ENCODE data around the gene AGMO.

AGMO gene

GRCh38 chr7:15561835-15562234 is at the start of gene AGMO:
AGMO (minus strand) TSS chr7:15562015.
- DNase-seq (ENCODE audit: low spot score), result no peak

GRCh38 chr7:15610503-15610902 is 48.7 kb upstream of the AGMO start:
- no peak for DNase-seq (ENCODE audit: low spot score)

GRCh38 chr7:15609287-15609686 is 47.5 kb upstream of the AGMO start:
- no peak for DNase-seq (ENCODE audit: low spot score)

- DNase-seq (ENCODE audit: low spot score), result no peak
Observed at GRCh38 chr7:15607529-15608210, 45.9 kb upstream of the AGMO start.

GRCh38 chr7:15606561-15606960 is 44.7 kb upstream of the AGMO start:
- DNase-seq (ENCODE audit: low spot score), result no peak

GRCh38 chr7:15604166-15604565 is 42.4 kb upstream of the AGMO start:
- no peak for DNase-seq (ENCODE audit: low spot score)

GRCh38 chr7:15603124-15603523 is 41.3 kb upstream of the AGMO start:
- no peak for DNase-seq (ENCODE audit: low spot score)

GRCh38 chr7:15602236-15602635 is 40.4 kb upstream of the AGMO start:
- no peak for DNase-seq (ENCODE audit: low spot score)

GRCh38 chr7:15601175-15601574 is 39.4 kb upstream of the AGMO start:
- no peak for DNase-seq (ENCODE audit: low spot score)

- no peak for DNase-seq (ENCODE audit: low spot score)
Observed at GRCh38 chr7:15600298-15600697, 38.5 kb upstream of the AGMO start.

GRCh38 chr7:15594461-15594860 is 32.6 kb upstream of the AGMO start:
- DNase-seq (ENCODE audit: low spot score), result no peak

- DNase-seq (ENCODE audit: low spot score), result no peak
Observed at GRCh38 chr7:15593382-15593781, 31.6 kb upstream of the AGMO start.

GRCh38 chr7:15586266-15586665 is 24.5 kb upstream of the AGMO start:
- no peak for DNase-seq (ENCODE audit: low spot score)

GRCh38 chr7:15584575-15584974 is 22.8 kb upstream of the AGMO start:
- no peak for DNase-seq (ENCODE audit: low spot score)

GRCh38 chr7:15582773-15583172 is 21.0 kb upstream of the AGMO start:
- DNase-seq (ENCODE audit: low spot score), result no peak

GRCh38 chr7:15581352-15581951 is 19.6 kb upstream of the AGMO start:
- DNase-seq (ENCODE audit: low spot score), result no peak

- no peak for DNase-seq (ENCODE audit: low spot score)
Observed at GRCh38 chr7:15580604-15581351, 19.0 kb upstream of the AGMO start.

GRCh38 chr7:15577600-15577999 is 15.8 kb upstream of the AGMO start:
- no peak for DNase-seq (ENCODE audit: low spot score)

GRCh38 chr7:15571301-15571878 is 9.6 kb upstream of the AGMO start:
- no peak for DNase-seq (ENCODE audit: low spot score)

- DNase-seq (ENCODE audit: low spot score), result no peak
Observed at GRCh38 chr7:15567652-15568051, 5.8 kb upstream of the AGMO start.

- DNase-seq (ENCODE audit: low spot score), result no peak
Observed at GRCh38 chr7:15567036-15567435, 5.2 kb upstream of the AGMO start.

GRCh38 chr7:15566476-15566875 is 4.7 kb upstream of the AGMO start:
- no peak for DNase-seq (ENCODE audit: low spot score)

GRCh38 chr7:15560968-15561367 is 847 bp downstream of the AGMO start:
- DNase-seq (ENCODE audit: low spot score), result no peak
